ENCODE measurements around the gene BMPR1B.

The BMPR1B gene

GRCh38 chr4:94757192-94758140, at the start of gene BMPR1B:
Gene BMPR1B, plus strand, starts transcription at chr4:94757955. Its CDS starts 346,470 bp downstream, at chr4:95104425.
- no peak for DNase-seq

- DNase-seq, result no peak
Measured at GRCh38 chr4:94711635-94712034, 46.1 kb upstream of the BMPR1B start.

GRCh38 chr4:94714365-94715160, 43.2 kb upstream of the BMPR1B start:
- DNase-seq, result no peak

- DNase-seq, result no peak
Measured at GRCh38 chr4:94715726-94716125, 42.0 kb upstream of the BMPR1B start.

GRCh38 chr4:94721310-94721709, 36.4 kb upstream of the BMPR1B start:
- DNase-seq, result no peak

GRCh38 chr4:94722270-94722669, 35.5 kb upstream of the BMPR1B start:
- no peak for DNase-seq

- DNase-seq, result no peak
Measured at GRCh38 chr4:94722748-94723147, 35.0 kb upstream of the BMPR1B start.

- no peak for DNase-seq
Measured at GRCh38 chr4:94724016-94724790, 33.6 kb upstream of the BMPR1B start.

- DNase-seq, result no peak
Measured at GRCh38 chr4:94726524-94727123, 31.1 kb upstream of the BMPR1B start.

GRCh38 chr4:94728056-94728766, 29.5 kb upstream of the BMPR1B start:
- no peak for DNase-seq

GRCh38 chr4:94732358-94732698, 25.4 kb upstream of the BMPR1B start:
- DNase-seq, result no peak

GRCh38 chr4:94739741-94740140, 18.0 kb upstream of the BMPR1B start:
- DNase-seq, result no peak

GRCh38 chr4:94741304-94741703, 16.5 kb upstream of the BMPR1B start:
- DNase-seq, result no peak

- no peak for DNase-seq
Measured at GRCh38 chr4:94743838-94744237, 13.9 kb upstream of the BMPR1B start.

GRCh38 chr4:94744850-94745249, 12.9 kb upstream of the BMPR1B start:
- DNase-seq, result no peak

- no peak for DNase-seq
Measured at GRCh38 chr4:94746746-94747145, 11.0 kb upstream of the BMPR1B start.

GRCh38 chr4:94758141-94758699, 465 bp downstream of the BMPR1B start:
- no peak for DNase-seq

GRCh38 chr4:94758700-94759399, 1.1 kb downstream of the BMPR1B start:
- DNase-seq, result no peak

GRCh38 chr4:94759767-94760211, 2.0 kb downstream of the BMPR1B start:
- no peak for DNase-seq

GRCh38 chr4:94762326-94762725, 4.6 kb downstream of the BMPR1B start:
- DNase-seq, result no peak

- no peak for DNase-seq
Measured at GRCh38 chr4:94763005-94763404, 5.2 kb downstream of the BMPR1B start.

Measured in activated CD4-positive, alpha-beta T cell treated with anti-CD3 and anti-CD28 coated beads, Interleukin-2, amount 50 U/mL, for 1 hour (primary cell).